NCI-H446 treated with DMSO at 0.1 percent for 48 hours (cell line): ENCODE results near the gene TSSK2.
"Not testable (repeated sequence)": the region's sequence is repeated elsewhere in the genome, so short reads cannot be mapped to it uniquely, and the experiment has no call there.

ENCODE experiments used
- DNase-seq: peaks from one replicate; lab custom pipeline; 2025; lab: John Stamatoyannopoulos, UW

TSSK2 gene

DNA sequence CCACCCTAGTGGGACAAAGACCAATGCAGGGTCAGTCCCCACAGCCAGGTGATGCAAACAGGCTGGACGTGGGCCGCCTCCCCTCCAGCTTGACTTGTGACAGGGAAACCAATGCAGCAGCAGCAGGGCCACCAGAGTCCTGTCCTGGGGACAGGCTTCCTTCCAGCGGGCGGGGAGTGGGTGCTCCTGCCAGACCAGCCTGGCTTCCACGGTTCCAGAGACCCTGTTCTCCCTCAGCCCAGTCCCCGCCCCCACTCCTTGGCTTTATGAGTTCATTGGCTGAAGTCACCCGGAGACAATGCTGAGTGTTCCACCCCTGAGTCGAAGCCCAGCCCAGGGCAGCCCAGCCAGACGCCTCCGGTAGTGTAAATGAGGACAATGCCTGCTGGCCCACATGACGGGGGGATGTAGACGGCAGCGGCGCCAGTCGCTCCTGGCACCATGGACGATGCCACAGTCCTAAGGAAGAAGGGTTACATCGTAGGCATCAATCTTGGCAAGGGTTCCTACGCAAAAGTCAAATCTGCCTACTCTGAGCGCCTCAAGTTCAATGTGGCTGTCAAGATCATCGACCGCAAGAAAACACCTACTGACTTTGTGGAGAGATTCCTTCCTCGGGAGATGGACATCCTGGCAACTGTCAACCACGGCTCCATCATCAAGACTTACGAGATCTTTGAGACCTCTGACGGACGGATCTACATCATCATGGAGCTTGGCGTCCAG, at the start of gene TSSK2:
TSS of gene TSSK2 (plus strand) at position 350 of the 726 bp plus-strand sequence. CDS start at position 442, 92 bp downstream.
- DNase-seq, result no peak

DNA sequence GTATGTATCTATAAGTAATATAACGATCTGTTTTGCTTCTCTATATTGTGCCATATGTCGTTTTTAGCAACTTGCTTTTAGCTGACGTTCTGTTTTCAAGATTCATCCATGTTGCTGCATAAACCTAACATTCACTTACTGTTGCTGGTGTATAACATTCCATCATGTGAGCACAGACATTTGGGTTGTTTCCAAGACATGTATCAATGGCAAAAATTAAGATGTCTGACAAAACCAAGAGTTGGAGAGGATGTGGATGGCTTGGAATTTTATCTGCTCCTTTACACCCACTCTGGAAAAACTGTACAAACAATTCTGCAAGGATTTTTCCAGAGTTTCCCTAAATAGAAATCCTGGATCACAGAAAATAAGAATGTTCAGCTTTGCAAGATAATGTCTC, 49.8 kb upstream of the TSSK2 start:
- no peak for DNase-seq

DNA sequence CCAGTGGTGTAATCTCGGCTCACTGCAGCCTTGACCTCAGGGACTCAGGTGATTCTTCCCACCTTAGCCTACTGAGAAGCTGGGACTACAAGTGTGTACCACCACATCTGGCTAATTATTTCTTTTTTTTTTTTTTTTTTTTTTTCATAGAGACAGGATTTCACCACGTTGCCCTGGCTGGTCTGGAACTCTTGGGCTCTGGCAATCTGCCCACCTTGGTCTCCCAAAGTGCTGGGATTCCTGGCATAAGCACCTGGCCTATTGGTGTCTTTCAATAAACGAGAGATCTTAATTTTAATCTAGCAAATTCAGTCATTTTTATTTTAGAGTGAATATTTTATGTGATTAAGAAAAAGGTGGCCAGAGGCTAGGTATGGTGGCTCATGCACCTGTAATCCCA, 49.0 kb upstream of the TSSK2 start:
- no peak for DNase-seq

DNA sequence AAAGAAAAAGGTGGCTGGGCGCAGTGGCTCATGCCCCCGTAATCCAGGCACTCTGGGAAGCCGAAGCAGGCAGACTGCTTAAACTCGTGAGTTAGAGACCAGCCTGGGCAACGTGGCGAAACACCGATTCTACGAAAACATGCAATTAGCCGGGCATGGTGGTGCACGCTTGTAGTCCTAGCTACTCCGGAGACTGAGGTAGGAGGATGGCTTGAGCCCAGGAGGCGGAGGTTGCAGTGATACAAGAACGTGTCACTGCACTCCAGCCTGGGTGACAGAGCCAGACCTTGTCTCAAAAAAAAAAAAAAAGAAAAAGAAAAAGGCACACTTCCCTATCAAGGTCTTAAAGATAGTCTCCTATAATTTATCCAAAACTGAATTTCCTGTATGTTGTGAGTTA, 48.3 kb upstream of the TSSK2 start:
- no peak for DNase-seq

DNA sequence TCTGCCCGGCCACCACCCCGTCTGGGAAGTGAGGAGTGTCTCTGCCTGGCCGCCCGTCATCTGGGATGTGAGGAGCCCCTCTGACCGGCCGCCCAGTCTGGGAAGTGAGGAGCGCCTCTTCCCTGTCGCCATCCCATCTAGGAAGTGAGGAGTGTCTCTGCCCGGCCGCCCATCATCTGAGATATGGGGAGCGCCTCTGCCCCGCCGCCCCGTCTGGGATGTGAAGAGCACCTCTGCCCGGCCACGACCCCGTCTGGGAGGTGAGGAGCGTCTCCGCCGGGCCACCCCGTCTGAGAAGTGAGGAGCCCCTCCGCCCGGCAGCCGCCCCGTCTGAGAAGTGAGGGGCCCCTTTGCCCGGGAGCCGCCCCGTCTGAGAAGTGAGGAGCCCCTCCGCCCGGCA, 47.0 kb upstream of the TSSK2 start:
- DNase-seq, result not testable (repeated sequence)

DNA sequence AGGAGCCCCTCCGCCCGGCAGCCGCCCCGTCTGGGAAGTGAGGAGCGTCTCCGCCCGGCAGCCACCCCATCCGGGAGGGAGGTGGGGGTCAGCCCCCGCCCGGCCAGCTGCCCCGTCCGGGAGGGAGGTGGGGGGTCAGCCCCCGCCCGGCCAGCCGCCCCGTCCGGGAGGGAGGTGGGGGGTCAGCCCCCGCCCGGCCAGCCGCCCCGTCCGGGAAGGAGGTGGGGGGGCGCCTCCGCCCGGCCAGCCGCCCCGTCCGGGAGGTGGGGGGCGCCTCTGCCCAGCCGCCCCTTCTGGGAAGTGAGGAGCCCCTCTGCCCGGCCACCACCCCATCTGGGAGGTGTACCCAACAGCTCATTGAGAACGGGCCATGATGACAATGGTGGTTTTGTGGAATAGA, 46.5 kb upstream of the TSSK2 start:
- DNase-seq, result not testable (repeated sequence)

DNA sequence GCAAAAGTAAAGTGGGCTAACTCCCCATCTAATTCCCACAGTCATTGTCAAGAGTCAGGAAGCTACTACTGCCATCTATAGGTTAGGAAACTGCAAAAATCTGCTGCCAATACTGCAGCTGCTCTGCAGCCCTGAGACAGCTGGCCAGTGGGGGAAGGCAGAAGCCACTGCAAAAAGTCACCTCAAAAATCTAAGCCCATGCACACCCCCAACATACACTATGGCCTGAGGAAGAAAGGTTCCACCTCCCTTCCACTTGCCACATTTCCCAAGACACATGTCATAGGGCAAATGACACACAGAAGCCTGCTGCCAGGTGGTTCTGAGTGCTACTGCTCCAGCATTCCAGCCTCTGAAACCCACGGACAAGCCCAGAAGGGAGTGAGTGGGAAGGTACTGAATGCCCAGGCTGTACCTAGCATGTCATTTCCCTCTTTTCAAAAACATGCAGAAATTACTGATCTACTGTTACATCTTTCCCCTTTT, 45.8 kb upstream of the TSSK2 start:
- peak; percentile 32 for DNase-seq

DNA sequence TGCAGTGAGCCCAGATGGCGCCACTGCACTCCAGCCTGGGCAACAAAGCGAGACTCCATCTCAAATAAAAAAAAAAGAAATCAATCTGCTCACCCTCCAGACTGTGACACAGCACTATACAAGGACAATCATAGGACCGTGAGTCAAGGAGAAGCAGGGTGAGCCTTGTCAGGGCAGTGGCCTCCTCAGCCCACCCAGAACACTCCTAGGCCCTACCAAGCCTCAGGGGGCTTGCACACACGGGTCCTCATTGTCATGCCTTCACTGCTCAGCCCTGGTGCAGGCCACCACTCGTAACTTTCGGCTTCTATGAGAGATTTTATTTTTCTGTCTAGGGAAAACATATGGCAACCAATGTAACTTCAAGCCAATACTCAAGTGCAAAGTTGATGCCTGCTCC, 44.7 kb upstream of the TSSK2 start:
- no peak for DNase-seq

DNA sequence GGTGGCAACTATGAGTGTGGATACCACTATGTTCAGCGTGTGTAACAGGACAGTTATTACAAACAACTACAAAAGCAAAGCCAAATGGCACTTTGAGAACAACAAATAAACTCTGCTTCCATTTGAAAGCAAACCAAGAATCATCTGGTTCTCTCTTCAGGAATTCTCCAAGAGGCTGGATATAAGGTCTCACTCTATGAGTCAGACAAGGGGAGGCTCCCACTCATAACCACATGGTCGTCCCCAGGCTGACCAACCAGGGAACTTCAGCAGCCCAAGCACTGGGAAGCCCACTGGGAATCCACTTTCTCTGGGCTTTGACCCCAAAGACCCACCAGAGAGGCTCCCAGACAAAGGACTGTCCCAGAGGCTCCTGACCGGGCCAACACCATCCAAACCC, 44.2 kb upstream of the TSSK2 start:
- DNase-seq, result no peak

DNA sequence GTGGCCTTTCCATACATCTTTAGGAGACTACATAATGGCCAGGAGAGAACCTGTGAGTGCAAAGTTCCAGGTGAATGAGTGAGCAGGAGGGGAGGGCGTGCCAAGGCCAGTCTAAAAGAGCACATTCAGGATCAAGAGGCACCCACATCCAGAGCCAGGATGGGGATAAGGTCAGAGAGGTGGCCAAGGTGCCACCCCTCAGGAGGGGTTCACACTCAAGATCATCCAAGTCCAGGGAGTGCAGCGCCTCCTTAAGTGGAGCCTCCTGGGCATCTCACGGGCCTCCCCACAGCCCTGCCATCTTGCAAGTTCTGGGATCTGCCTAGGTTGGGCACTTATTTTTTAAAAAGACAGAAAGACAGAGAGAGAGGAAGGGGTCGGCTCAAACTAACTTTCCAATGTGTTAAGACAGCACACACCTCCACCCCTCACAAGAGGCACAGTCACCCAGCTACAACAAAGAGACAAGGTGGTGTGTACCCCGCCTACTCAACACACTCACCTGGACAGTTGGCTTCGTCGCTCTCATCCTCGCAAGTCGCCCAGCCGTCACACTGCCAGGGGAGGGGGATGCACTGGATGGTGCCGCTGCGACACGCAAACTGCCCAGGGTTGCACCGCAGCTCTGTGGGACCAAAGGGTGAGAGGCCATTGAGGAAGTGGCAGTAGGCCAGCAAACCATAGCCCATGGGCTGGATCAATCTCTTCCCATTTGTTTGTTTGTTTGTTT, 42.1 kb upstream of the TSSK2 start:
- DNase-seq, result no peak

DNA sequence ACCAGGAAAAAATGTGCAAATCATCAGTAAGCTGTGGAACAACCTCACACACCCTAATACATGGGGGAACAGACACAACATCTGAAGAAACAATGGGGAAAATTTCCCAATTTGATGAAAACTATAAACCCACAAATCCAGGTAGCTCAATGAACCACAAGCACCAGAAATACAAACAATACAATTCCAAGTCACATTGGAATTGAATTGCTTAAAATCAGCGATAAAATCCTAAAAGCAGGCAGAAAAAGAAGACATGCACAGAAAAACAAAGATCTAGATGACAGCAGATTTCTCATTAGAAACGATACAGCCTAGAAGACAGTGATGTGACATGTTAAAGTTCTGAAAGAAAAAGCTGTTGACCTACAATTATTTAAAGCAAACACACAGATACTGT, 40.9 kb upstream of the TSSK2 start:
- DNase-seq, result no peak

DNA sequence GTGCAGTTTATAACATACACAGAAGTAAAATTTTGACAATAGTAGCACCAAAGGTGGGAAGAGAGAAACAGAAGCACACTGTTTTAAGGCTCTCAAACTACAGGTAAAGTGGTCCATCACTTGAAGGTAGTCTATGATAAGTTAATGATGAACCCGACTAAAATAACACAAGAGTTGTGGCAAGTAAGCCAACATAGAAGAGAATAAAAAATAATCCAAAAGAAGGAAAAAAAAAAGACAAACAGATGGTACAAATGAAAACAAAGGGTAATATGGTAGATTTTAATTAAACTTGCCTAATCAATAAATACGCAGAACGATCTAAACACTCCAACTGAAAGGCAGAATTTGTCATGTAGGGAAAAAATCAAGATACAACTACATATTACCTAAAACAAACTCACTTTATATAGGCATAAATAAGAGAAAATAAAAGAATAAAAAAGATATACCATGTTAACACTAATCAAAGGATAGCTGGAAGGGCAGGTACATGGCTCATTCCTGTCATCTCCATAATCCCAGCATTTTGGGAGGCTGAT, 40.5 kb upstream of the TSSK2 start:
- no peak for DNase-seq

DNA sequence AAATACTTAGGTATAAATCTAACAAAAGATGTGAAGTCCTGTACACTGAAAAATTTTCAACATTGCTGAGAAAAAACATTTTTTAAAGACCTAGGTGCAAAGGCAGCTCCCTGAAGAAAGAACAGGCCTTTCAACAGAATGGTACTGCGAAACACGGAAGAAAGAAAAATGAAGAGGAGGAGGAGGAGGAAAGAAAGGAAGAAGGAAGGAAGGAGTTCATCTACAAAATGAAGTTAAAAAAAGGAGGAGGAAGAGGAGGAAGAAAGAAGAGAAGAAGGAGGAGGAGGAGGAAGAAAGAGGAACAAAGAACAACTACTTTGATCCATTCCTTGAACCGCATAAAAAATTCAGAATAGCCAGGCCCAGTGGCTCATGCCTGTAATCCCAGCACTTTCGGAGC, 38.4 kb upstream of the TSSK2 start:
- DNase-seq, result no peak

DNA sequence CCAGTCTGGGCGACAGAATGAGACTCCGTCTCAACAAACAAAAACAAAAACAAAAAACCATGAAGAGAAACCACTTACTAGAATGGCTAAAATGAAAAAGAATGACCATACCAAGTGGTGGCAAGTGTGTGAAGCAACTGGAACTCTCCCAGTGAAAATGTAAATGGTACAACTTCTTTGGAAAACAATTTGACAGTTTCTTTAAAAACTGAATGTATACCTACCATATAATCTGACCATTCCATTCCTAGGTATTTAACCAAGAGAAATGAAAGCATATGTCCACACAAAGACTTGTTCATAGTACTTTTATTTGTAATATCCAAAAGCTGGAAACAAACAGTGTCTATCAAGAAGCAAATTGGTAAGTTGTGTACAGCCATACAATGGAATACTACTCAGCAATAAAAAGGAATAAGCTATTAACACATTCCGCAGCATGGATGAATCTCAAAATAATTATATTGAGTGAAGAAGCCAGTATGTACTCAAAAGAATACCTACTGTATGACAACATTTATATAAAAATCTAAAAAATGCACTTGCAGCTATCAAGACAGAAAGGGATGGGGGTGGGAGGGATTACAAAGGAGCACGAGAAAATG, 36.6 kb upstream of the TSSK2 start:
- DNase-seq, result no peak

DNA sequence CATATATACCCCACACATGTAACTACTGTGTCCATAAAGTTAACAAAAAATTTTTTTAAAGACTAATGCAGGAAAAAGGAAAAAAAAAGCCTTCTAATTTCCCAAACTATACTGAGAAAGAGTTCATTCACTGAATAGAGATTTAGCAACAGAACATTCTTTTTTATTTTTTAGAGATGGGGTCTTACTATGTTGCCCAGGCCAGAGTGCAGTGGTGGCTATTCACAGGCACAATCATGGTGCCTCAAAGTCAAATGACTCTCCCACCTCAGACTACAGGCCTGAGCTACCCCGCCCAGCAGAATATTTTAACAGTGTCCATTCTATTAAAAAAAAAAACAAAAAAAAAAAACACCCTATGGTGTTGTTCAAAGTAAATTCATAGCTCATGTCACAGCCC, 34.6 kb upstream of the TSSK2 start:
- no peak for DNase-seq

DNA sequence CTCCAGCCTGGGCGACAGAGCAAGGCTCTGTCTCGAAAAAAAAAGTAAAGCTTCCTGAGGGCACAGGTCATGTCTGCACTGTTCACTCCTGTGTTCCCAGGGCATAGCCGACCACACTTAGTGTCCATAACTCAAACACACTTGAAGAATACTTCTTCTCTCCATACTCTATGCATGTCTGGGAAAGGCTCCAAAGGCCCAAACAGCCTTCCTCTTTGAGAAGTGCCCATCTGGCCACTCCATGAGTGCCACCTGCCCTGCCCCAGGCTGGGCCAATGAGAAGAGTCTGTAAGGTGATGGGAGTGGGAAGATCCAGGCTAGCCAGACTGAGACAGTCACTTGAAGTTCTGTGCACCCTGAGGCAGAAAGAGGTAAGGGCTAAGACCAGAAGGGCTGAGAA, 33.6 kb upstream of the TSSK2 start:
- DNase-seq, result peak; percentile 31

DNA sequence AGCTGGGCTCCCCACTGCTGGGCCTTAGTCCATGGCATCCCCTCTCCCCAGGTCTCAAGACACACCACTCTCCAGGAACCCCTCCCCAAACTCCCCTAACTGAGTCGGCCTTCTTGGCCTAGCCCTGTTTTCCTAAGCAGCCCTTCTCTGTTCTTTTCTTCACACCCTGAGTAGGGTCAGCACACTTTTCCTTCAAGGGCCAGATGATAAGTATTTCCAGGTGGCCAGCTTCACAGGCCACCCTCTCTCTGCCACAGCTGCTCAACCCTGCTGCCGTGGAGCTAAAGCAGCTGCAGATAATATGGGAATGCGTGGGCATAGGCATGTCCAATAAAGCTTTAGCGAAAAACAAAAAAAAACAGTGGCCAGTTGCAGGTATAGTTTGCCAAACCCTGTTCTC, 33.0 kb upstream of the TSSK2 start:
- DNase-seq, result no peak

DNA sequence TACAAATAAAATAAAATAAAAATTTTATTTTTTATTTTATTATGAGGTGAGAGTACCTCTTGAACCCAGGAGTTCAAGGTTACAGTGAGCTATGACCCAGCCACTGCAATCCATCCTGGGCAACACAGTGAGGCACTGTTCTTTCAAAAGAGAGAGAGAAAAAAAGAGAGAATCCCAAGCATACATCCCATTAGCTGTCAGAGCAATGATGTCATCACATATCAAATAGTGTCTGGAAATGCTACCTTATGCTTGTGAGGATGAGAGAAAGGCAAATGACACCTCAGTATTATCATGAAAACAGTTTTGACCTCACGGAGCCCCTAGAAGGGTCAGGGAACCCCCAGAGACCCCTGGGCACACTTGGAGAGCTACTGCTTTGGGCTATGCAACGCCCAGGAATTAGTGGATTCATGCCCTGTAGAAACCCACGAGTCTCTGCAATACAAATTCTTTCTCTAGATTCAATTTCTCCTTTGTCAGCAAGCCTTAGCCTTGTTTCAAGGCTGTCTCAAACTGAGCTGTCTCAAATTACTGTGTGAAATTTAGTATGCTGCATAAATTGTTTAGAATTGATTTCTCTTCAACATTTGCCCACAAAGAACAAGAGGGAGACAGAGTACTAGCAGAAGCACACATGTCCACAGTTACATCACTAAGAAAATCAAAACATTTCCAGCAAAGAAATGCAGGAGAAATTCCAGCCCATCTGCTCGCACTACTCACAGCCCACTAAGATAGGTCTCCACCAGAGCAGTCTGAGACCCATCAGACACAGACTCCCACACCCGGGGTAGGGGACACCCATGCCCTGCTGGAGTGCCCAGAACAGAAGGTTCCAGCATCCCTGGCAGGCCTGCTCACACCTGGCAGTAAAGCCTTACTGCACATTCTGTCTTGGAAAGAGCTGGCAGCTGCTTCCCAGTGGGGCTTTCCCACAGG, 27.0 kb upstream of the TSSK2 start:
- DNase-seq, result no peak

DNA sequence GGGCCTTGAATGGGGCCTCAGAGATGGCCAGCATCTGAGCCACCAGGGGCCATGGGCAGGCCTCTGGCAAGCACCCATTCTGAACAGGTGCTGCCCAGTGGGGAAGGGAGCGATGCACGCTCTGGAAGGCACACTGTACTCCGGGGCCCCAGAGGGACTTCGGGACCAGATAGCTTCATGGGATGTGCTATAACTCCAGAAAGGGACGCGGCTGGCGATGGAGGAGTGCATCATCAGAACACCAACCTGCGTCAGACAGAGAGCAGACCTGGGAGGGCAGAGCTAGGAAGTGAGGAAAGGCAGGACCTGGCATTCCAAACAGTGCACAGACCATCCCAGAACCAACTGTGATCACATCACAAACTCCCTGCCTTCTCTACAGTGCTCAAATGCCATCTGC, 25.7 kb upstream of the TSSK2 start:
- no peak for DNase-seq

DNA sequence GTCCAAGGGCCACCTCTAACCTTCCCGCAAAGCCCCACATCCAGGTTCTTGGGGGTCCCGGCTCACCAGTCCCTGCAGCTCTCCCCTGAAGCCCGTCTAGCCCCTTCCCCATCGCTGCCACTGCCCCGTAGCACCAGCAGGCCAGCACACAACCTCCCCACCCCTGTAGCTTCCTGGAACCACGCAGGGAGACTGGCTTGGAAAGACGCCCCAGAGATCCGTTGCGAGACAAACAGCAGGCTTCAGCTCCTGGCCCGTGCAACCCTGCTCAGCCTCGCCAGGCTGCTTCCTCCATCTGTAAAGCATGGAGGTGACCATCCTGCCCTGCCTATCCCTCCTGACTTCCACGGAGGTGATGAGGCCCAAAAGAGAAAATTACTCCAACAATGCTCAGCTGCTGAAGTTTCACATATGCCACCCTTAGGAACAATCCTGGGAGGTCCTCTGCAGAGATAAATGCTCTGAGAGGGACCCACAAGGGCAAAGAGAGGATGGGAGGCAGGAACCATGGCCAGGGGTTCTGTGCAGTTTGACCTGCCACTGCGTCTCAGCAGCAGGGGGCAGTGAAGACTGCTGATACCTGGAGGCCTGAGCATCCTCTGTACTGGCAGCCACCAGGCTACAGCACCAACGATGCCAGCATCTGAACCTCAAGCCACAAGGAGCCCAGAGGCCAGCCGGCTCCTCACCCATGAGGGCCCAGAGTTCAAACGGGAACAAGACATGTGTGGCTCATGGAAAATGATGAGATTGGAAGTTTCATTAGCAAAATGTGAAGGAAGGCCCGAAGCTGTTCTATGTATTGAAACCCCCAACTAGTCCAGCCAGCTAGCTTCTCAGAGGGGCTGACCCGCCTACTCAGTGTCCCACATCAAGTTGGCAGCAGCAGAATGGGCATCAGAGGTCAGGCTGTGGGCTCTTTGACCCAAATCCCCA, 25.0 kb upstream of the TSSK2 start:
- DNase-seq, result no peak
